ENCODE measurements around the gene TSPAN11. TPM values are rescaled to one million over a fixed set of nuclear protein-coding genes. Genes with fewer than 3 reads are reported as not detected.
A peak's percentile ranks its signal among the peaks of the same experiment; 100 is the strongest.
"Not testable (repeated sequence)": the region's sequence is repeated elsewhere in the genome, so short reads cannot be mapped to it uniquely, and the experiment has no call there.

The TSPAN11 gene
- total and polyA plus RNA-seq, 5 donors = 2.8 to 4.9 (median 4.0) TPM

- H3K27me3 ChIP-seq (ENCODE audit: control insufficient read depth, insufficient read depth); H3K4me1 ChIP-seq (ENCODE audit: control insufficient read depth, insufficient read depth, low read length); ATAC-seq; DNase-seq; intact Hi-C loops (cut with DNase I); H3K9me3 ChIP-seq (ENCODE audit: control insufficient read depth, low read length); H3K4me3 ChIP-seq (ENCODE audit: low read length); H3K27ac ChIP-seq (ENCODE audit: low read length): not testable (repeated sequence)
- 85% methylated on average over 9 of the region's 9 CpGs for WGBS
Observed at GRCh38 chr12:30894531-30894930, 32.0 kb upstream of the TSPAN11 start.

- no peak for DNase-seq
- no peaks in the 10 kb centered on the region for H3K27me3 ChIP-seq (ENCODE audit: control insufficient read depth, insufficient read depth)
- H3K4me3 ChIP-seq (ENCODE audit: low read length) = no peak overlapping the region
- no peaks in the 10 kb centered on the region for H3K4me1 ChIP-seq (ENCODE audit: control insufficient read depth, insufficient read depth, low read length)
- no peaks in the 10 kb centered on the region for H3K9me3 ChIP-seq (ENCODE audit: control insufficient read depth, low read length)
- peak in 1 of 2 donors; percentile 18 for ATAC-seq
- intact Hi-C loops (cut with DNase I) = no loop called here
- 34% methylated on average over 3 of the region's 3 CpGs for WGBS
- no peak overlapping the region for H3K27ac ChIP-seq (ENCODE audit: low read length)
Observed at GRCh38 chr12:30896461-30896860, 30.1 kb upstream of the TSPAN11 start.

- no peak overlapping the region for H3K4me3 ChIP-seq (ENCODE audit: low read length)
- H3K4me1 ChIP-seq (ENCODE audit: control insufficient read depth, insufficient read depth, low read length) = no peaks in the 10 kb centered on the region
- no peaks in the 10 kb centered on the region for H3K9me3 ChIP-seq (ENCODE audit: control insufficient read depth, low read length)
- DNase-seq (no peak), ATAC-seq (no peak)
- no peak overlapping the region for H3K27ac ChIP-seq (ENCODE audit: low read length)
- intact Hi-C loops (cut with DNase I) = no loop called here
- WGBS = 80% methylated on average over 1 of the region's 1 CpG
- H3K27me3 ChIP-seq (ENCODE audit: control insufficient read depth, insufficient read depth) = no peaks in the 10 kb centered on the region
Observed at GRCh38 chr12:30898846-30899245, 27.7 kb upstream of the TSPAN11 start.

- DNase-seq (no peak), ATAC-seq (no peak)
- Histone ChIP-seq H3K27ac (ENCODE audit: low read length) (no peak overlapping the region), H3K4me3 (ENCODE audit: low read length) (no peak overlapping the region), H3K4me1 (ENCODE audit: control insufficient read depth, insufficient read depth, low read length) (no peaks in the 10 kb centered on the region), H3K9me3 (ENCODE audit: control insufficient read depth, low read length) (no peaks in the 10 kb centered on the region), H3K27me3 (ENCODE audit: control insufficient read depth, insufficient read depth) (no peaks in the 10 kb centered on the region)
- intact Hi-C loops (cut with DNase I) = no loop called here
- 96% methylated on average over 1 of the region's 1 CpG for WGBS
Observed at GRCh38 chr12:30900351-30900750, 26.2 kb upstream of the TSPAN11 start.

GRCh38 chr12:30902001-30902400, 24.5 kb upstream of the TSPAN11 start:
- 68% methylated on average over 3 of the region's 3 CpGs for WGBS
- intact Hi-C loops (cut with DNase I) = no loop called here
- no peak overlapping the region for H3K4me3 ChIP-seq (ENCODE audit: low read length)
- ATAC-seq (no peak), DNase-seq (no peak)
- no peak overlapping the region for H3K27ac ChIP-seq (ENCODE audit: low read length)
- H3K9me3 ChIP-seq (ENCODE audit: control insufficient read depth, low read length) = no peaks in the 10 kb centered on the region
- no peaks in the 10 kb centered on the region for H3K4me1 ChIP-seq (ENCODE audit: control insufficient read depth, insufficient read depth, low read length)
- H3K27me3 ChIP-seq (ENCODE audit: control insufficient read depth, insufficient read depth) = no peaks in the 10 kb centered on the region

GRCh38 chr12:30902596-30902995, 24.0 kb upstream of the TSPAN11 start:
- 71% methylated on average over 4 of the region's 4 CpGs for WGBS
- no peak overlapping the region for H3K4me3 ChIP-seq (ENCODE audit: low read length)
- ATAC-seq = no peak

GRCh38 chr12:30905463-30906009, 21.0 kb upstream of the TSPAN11 start:
- DNase-seq (no peak), ATAC-seq (no peak)
- Histone ChIP-seq H3K4me1 (ENCODE audit: control insufficient read depth, insufficient read depth, low read length) (no peaks in the 10 kb centered on the region), H3K27ac (ENCODE audit: low read length) (no peak overlapping the region), H3K27me3 (ENCODE audit: control insufficient read depth, insufficient read depth) (no peaks in the 10 kb centered on the region), H3K4me3 (ENCODE audit: low read length) (no peak overlapping the region), H3K9me3 (ENCODE audit: control insufficient read depth, low read length) (no peaks in the 10 kb centered on the region)
- intact Hi-C loops (cut with DNase I) = no loop called here
- WGBS = 83% methylated on average over 6 of the region's 6 CpGs

More at GRCh38 chr12:30902596-30902995, 24.0 kb upstream of the TSPAN11 start:
- H3K27ac ChIP-seq (ENCODE audit: low read length) = no peak overlapping the region
- no peaks in the 10 kb centered on the region for H3K4me1 ChIP-seq (ENCODE audit: control insufficient read depth, insufficient read depth, low read length)
- no peaks in the 10 kb centered on the region for H3K27me3 ChIP-seq (ENCODE audit: control insufficient read depth, insufficient read depth)
- DNase-seq = no peak
- intact Hi-C loops (cut with DNase I) = no loop called here
- no peaks in the 10 kb centered on the region for H3K9me3 ChIP-seq (ENCODE audit: control insufficient read depth, low read length)

- Histone ChIP-seq H3K27ac (ENCODE audit: low read length) (no peak overlapping the region), H3K9me3 (ENCODE audit: control insufficient read depth, low read length) (no peaks in the 10 kb centered on the region), H3K27me3 (ENCODE audit: control insufficient read depth, insufficient read depth) (no peaks in the 10 kb centered on the region), H3K4me3 (ENCODE audit: low read length) (no peak overlapping the region), H3K4me1 (ENCODE audit: control insufficient read depth, insufficient read depth, low read length) (no peaks in the 10 kb centered on the region)
- no peak for ATAC-seq
- 70% methylated on average over 4 of the region's 4 CpGs for WGBS
- DNase-seq = no peak
- intact Hi-C loops (cut with DNase I) = no loop called here
Observed at GRCh38 chr12:30908076-30908721, 18.3 kb upstream of the TSPAN11 start.

- ATAC-seq = no peak
- intact Hi-C loops (cut with DNase I) = no loop called here
- H3K4me3 ChIP-seq (ENCODE audit: low read length) = no peak overlapping the region
- H3K27ac ChIP-seq (ENCODE audit: low read length) = no peak overlapping the region
- no peaks in the 10 kb centered on the region for H3K9me3 ChIP-seq (ENCODE audit: control insufficient read depth, low read length)
- H3K4me1 ChIP-seq (ENCODE audit: control insufficient read depth, insufficient read depth, low read length) = no peaks in the 10 kb centered on the region
- DNase-seq = no peak
- whole genome bisulfite sequencing = 51% methylated on average over 3 of the region's 3 CpGs
- no peaks in the 10 kb centered on the region for H3K27me3 ChIP-seq (ENCODE audit: control insufficient read depth, insufficient read depth)
Observed at GRCh38 chr12:30908722-30909348, 17.7 kb upstream of the TSPAN11 start.

GRCh38 chr12:30909349-30910037, 17.1 kb upstream of the TSPAN11 start:
- no peak overlapping the region for H3K27ac ChIP-seq (ENCODE audit: low read length)
- ATAC-seq = no peak

GRCh38 chr12:30910038-30910350, 16.6 kb upstream of the TSPAN11 start:
- intact Hi-C loops (cut with DNase I) = no loop called here
- no peaks in the 10 kb centered on the region for H3K9me3 ChIP-seq (ENCODE audit: control insufficient read depth, low read length)
- WGBS = 92% methylated on average over 1 of the region's 1 CpG
- H3K27ac ChIP-seq (ENCODE audit: low read length) = no peak overlapping the region
- no peaks in the 10 kb centered on the region for H3K27me3 ChIP-seq (ENCODE audit: control insufficient read depth, insufficient read depth)
- DNase-seq (no peak), ATAC-seq (no peak)
- H3K4me3 ChIP-seq (ENCODE audit: low read length) = no peak overlapping the region
- no peaks in the 10 kb centered on the region for H3K4me1 ChIP-seq (ENCODE audit: control insufficient read depth, insufficient read depth, low read length)

More at GRCh38 chr12:30909349-30910037, 17.1 kb upstream of the TSPAN11 start:
- Histone ChIP-seq H3K4me1 (ENCODE audit: control insufficient read depth, insufficient read depth, low read length) (no peaks in the 10 kb centered on the region), H3K9me3 (ENCODE audit: control insufficient read depth, low read length) (no peaks in the 10 kb centered on the region), H3K27me3 (ENCODE audit: control insufficient read depth, insufficient read depth) (no peaks in the 10 kb centered on the region), H3K4me3 (ENCODE audit: low read length) (no peak overlapping the region)
- DNase-seq = no peak
- intact Hi-C loops (cut with DNase I) = no loop called here
- WGBS = 77% methylated on average over 5 of the region's 5 CpGs

All from right cardiac atrium (tissue), 5 donors.